Stimulated activated CD8-positive, alpha-beta memory T cell treated with anti-CD3 and anti-CD28 coated beads, Interleukin-2, amount 100 ng/mL, for 48 hours (primary cell): Measurements from ENCODE around the gene RPS21.
"Not testable (repeated sequence)": the region's sequence is repeated elsewhere in the genome, so short reads cannot be mapped to it uniquely, and the experiment has no call there.

Source experiments
- DNase-seq, 2 donors: peaks; one replicate each; pipeline ENCODE4 v3.0.0-alpha.2; 2020; ENCODE audit warnings: low read depth in 2 of 2

The RPS21 gene

GRCh38 chr20:62365814-62366369 lies 21.0 kb upstream of the RPS21 start:
- DNase-seq: no peak

GRCh38 chr20:62366370-62367135 lies 20.4 kb upstream of the RPS21 start:
- DNase-seq: no peak

GRCh38 chr20:62367136-62367632 lies 19.7 kb upstream of the RPS21 start, which contains the start of gene LAMA5:
Gene LAMA5 (minus strand): TSS chr20:62367312. CDS start chr20:62367245, 67 bp downstream.
- no peak for DNase-seq

- DNase-seq: no peak
Observed at GRCh38 chr20:62367633-62368391, 19.1 kb upstream of the RPS21 start.

GRCh38 chr20:62368392-62368975 lies 18.4 kb upstream of the RPS21 start:
- DNase-seq: no peak

GRCh38 chr20:62368976-62369814 lies 17.7 kb upstream of the RPS21 start:
- no peak for DNase-seq

GRCh38 chr20:62369815-62370114 lies 17.1 kb upstream of the RPS21 start:
- DNase-seq: no peak

- peak; percentile 57 to 62 for DNase-seq
Observed at GRCh38 chr20:62370115-62370806, 16.6 kb upstream of the RPS21 start.

- no peak for DNase-seq
Observed at GRCh38 chr20:62370807-62371587, 15.9 kb upstream of the RPS21 start.

GRCh38 chr20:62371588-62372041 lies 15.3 kb upstream of the RPS21 start:
- no peak for DNase-seq

GRCh38 chr20:62372042-62372993 lies 14.6 kb upstream of the RPS21 start:
- no peak for DNase-seq

GRCh38 chr20:62373631-62374179 lies 13.2 kb upstream of the RPS21 start:
- not testable (repeated sequence) for DNase-seq

GRCh38 chr20:62374331-62375152 lies 12.4 kb upstream of the RPS21 start:
- DNase-seq: no peak

GRCh38 chr20:62376112-62377063 lies 10.5 kb upstream of the RPS21 start:
- DNase-seq: no peak

- DNase-seq: no peak
Observed at GRCh38 chr20:62377064-62377461, 9.8 kb upstream of the RPS21 start.

- no peak for DNase-seq
Observed at GRCh38 chr20:62377615-62378178, 9.2 kb upstream of the RPS21 start.
